SIG-M5 (cell line): ENCODE measurements around the gene KCNJ12.
"Not testable (repeated sequence)": the region's sequence is repeated elsewhere in the genome, so short reads cannot be mapped to it uniquely, and the experiment has no call there.

Experiments used
- DNase-seq: peaks from one replicate; lab custom pipeline; 2025; lab: John Stamatoyannopoulos, UW

The KCNJ12 gene

GRCh38 chr17:21408224-21408623, 32.1 kb downstream of the KCNJ12 start:
- DNase-seq = not testable (repeated sequence)

GRCh38 chr17:21408766-21409300, 32.7 kb downstream of the KCNJ12 start:
- DNase-seq = not testable (repeated sequence)

GRCh38 chr17:21409388-21409787, 33.2 kb downstream of the KCNJ12 start:
- not testable (repeated sequence) for DNase-seq

- not testable (repeated sequence) for DNase-seq
Measured at GRCh38 chr17:21409971-21410370, 33.8 kb downstream of the KCNJ12 start.

GRCh38 chr17:21410371-21410770, 34.2 kb downstream of the KCNJ12 start:
- DNase-seq = not testable (repeated sequence)

GRCh38 chr17:21410906-21411678, 34.9 kb downstream of the KCNJ12 start:
- DNase-seq = not testable (repeated sequence)

GRCh38 chr17:21411679-21412205, 35.6 kb downstream of the KCNJ12 start:
- not testable (repeated sequence) for DNase-seq

GRCh38 chr17:21412207-21412681, 36.1 kb downstream of the KCNJ12 start:
- not testable (repeated sequence) for DNase-seq

GRCh38 chr17:21413570-21414279, 37.6 kb downstream of the KCNJ12 start:
- not testable (repeated sequence) for DNase-seq

- DNase-seq = not testable (repeated sequence)
Measured at GRCh38 chr17:21414616-21415015, 38.5 kb downstream of the KCNJ12 start.

GRCh38 chr17:21415166-21415990, 39.2 kb downstream of the KCNJ12 start:
- not testable (repeated sequence) for DNase-seq

GRCh38 chr17:21416471-21416981, 40.4 kb downstream of the KCNJ12 start:
- not testable (repeated sequence) for DNase-seq

GRCh38 chr17:21417349-21417748, 41.2 kb downstream of the KCNJ12 start:
- not testable (repeated sequence) for DNase-seq

GRCh38 chr17:21417921-21418320, 41.8 kb downstream of the KCNJ12 start:
- DNase-seq = no peak

GRCh38 chr17:21418446-21419298, 42.5 kb downstream of the KCNJ12 start:
- no peak for DNase-seq

- no peak for DNase-seq
Measured at GRCh38 chr17:21419299-21420239, 43.4 kb downstream of the KCNJ12 start.

GRCh38 chr17:21420503-21421090, 44.4 kb downstream of the KCNJ12 start:
- not testable (repeated sequence) for DNase-seq

GRCh38 chr17:21421421-21422310, 45.5 kb downstream of the KCNJ12 start:
- not testable (repeated sequence) for DNase-seq
